NB4 (cell line): ENCODE results near the gene SLC35E4.

Source experiments
- DNase-seq: peaks from one replicate; pipeline ENCODE4 v3.0.0; 2010; ENCODE audit warnings: low read depth
- H3K4me3 ChIP-seq: one replicate; pipeline ENCODE4 v1.5.1; 2011; ENCODE audit warnings: mild to moderate bottlenecking, low read depth, low read length, moderate library complexity
- MAX ChIP-seq: IDR thresholded peaks from 2 replicates; pipeline ENCODE4 v1.6.1; 2011; ENCODE audit warnings: low read depth, low read length
- MYC ChIP-seq: IDR thresholded peaks from 2 replicates; pipeline ENCODE4 v1.6.1; 2011; ENCODE audit warnings: low read depth, low read length
- POLR2A ChIP-seq: IDR thresholded peaks from 2 replicates; pipeline ENCODE4 v1.6.1; 2011; ENCODE audit warnings: mild to moderate bottlenecking; ENCODE audit not compliant: insufficient read length; ENCODE audit errors: extremely low read depth
- TF ChIP-seq, protein P1 (sequence below): IDR thresholded peaks from one replicate; pipeline ENCODE4 v1.5.1; 2012; ENCODE audit warnings: low read depth, low read length

SLC35E4 gene

GRCh38 chr22:30680991-30681770, 45.6 kb downstream of the SLC35E4 start:
- no peak overlapping the region for H3K4me3 ChIP-seq
- peak; percentile 51 for DNase-seq
- TF ChIP-seq MAX (no peak), POLR2A (no peak), MYC (no peak)
- TF ChIP-seq, protein P1, sequence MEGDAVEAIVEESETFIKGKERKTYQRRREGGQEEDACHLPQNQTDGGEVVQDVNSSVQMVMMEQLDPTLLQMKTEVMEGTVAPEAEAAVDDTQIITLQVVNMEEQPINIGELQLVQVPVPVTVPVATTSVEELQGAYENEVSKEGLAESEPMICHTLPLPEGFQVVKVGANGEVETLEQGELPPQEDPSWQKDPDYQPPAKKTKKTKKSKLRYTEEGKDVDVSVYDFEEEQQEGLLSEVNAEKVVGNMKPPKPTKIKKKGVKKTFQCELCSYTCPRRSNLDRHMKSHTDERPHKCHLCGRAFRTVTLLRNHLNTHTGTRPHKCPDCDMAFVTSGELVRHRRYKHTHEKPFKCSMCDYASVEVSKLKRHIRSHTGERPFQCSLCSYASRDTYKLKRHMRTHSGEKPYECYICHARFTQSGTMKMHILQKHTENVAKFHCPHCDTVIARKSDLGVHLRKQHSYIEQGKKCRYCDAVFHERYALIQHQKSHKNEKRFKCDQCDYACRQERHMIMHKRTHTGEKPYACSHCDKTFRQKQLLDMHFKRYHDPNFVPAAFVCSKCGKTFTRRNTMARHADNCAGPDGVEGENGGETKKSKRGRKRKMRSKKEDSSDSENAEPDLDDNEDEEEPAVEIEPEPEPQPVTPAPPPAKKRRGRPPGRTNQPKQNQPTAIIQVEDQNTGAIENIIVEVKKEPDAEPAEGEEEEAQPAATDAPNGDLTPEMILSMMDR: no peak

GRCh38 chr22:30681831-30682230, 46.2 kb downstream of the SLC35E4 start:
- TF ChIP-seq POLR2A (no peak), MAX (no peak), MYC (no peak)
- TF ChIP-seq, protein P1: no peak
- DNase-seq: no peak
- H3K4me3 ChIP-seq: no peak overlapping the region

GRCh38 chr22:30685178-30685577, 49.6 kb downstream of the SLC35E4 start:
- TF ChIP-seq POLR2A (no peak), MAX (no peak), MYC (no peak)
- TF ChIP-seq, protein P1: no peak
- DNase-seq: no peak
- H3K4me3 ChIP-seq: no peak overlapping the region

- TF ChIP-seq POLR2A: no peak
- TF ChIP-seq, protein P1: no peak
- no peak for TF ChIP-seq MYC
- TF ChIP-seq MAX: no peak
- H3K4me3 ChIP-seq: no peak overlapping the region
- no peak for DNase-seq
Observed at GRCh38 chr22:30687358-30687757, 51.8 kb downstream of the SLC35E4 start.

DNA sequence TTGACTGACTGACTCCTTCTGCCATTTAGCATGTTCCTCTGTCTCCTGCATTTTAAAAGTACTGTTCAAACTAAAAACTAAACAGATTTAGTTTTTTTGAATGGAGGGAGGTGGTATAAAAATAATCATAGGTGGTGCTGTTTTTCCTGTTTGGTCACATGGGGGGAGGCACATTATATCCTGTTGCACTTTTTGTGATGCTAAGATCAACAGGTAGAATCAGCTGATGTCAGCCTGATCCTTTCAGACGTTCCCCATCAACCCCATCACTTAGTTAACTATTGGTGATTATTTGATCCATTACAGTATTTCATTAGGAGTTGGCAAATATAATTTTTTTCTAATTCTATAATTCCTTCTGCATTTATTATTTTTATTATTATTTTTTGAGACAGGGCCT, 54.0 kb downstream of the SLC35E4 start:
- TF ChIP-seq MYC (no peak), POLR2A (no peak), MAX (no peak)
- TF ChIP-seq, protein P1: no peak
- H3K4me3 ChIP-seq: no peak overlapping the region
- DNase-seq: no peak

GRCh38 chr22:30691204-30691603, 55.6 kb downstream of the SLC35E4 start:
- TF ChIP-seq POLR2A (no peak), MYC (no peak), MAX (no peak)
- TF ChIP-seq, protein P1: no peak
- DNase-seq: no peak
- H3K4me3 ChIP-seq: no peak overlapping the region
